ENCODE results near the gene BBIP1. TPM values are rescaled to one million over a fixed set of nuclear protein-coding genes. Genes with fewer than 3 reads are reported as not detected.

BBIP1 gene
- total and polyA plus RNA-seq, 4 donors, result 20.5 to 42.4 (median 30.6) TPM

GRCh38 chr10:110859973-110860376 lies 59.0 kb downstream of the BBIP1 start:
- no peak overlapping the region for H3K4me3 ChIP-seq
- H3K27me3 ChIP-seq (ENCODE audit: control insufficient read depth in 3 of 3, insufficient read depth in 3 of 3, low read length in 2 of 3), result no peaks in the 10 kb centered on the region
- no peaks in the 10 kb centered on the region for H3K36me3 ChIP-seq (ENCODE audit: control insufficient read depth in 4 of 4, insufficient read depth in 4 of 4, low read length in 4 of 4)
- peak in 2 of 3 donors; percentile 68 to 72 for DNase-seq
- no peak overlapping the region for H3K9ac ChIP-seq (ENCODE audit: insufficient read depth in 1 of 2, low read length in 2 of 2)
- peak; percentile 12 for ATAC-seq (ENCODE audit: insufficient read depth, low FRiP score)
- WGBS, 2 donors, result 25 to 38% methylated on average over 1 of the region's 1 CpG
- no peaks in the 10 kb centered on the region for H3K9me3 ChIP-seq (ENCODE audit: control insufficient read depth in 4 of 4, insufficient read depth in 3 of 4, low read length in 3 of 4)
- H3K27ac ChIP-seq (ENCODE audit: low read depth in 1 of 2, low read length in 1 of 2), result peak overlapping the region in 1 of 2 donors; percentile 84
- peaks cover 10 to 31% (median 25%) of the 10 kb centered on the region in 5 donors for H3K4me1 ChIP-seq (ENCODE audit: control insufficient read depth in 5 of 5, insufficient read depth in 5 of 5, low read length in 5 of 5)
- TF ChIP-seq, protein P1, sequence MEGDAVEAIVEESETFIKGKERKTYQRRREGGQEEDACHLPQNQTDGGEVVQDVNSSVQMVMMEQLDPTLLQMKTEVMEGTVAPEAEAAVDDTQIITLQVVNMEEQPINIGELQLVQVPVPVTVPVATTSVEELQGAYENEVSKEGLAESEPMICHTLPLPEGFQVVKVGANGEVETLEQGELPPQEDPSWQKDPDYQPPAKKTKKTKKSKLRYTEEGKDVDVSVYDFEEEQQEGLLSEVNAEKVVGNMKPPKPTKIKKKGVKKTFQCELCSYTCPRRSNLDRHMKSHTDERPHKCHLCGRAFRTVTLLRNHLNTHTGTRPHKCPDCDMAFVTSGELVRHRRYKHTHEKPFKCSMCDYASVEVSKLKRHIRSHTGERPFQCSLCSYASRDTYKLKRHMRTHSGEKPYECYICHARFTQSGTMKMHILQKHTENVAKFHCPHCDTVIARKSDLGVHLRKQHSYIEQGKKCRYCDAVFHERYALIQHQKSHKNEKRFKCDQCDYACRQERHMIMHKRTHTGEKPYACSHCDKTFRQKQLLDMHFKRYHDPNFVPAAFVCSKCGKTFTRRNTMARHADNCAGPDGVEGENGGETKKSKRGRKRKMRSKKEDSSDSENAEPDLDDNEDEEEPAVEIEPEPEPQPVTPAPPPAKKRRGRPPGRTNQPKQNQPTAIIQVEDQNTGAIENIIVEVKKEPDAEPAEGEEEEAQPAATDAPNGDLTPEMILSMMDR (IDR thresholded peaks at IDR 0.05; ENCODE audit: control extremely low read depth, extremely low read depth), result no peak

DNA sequence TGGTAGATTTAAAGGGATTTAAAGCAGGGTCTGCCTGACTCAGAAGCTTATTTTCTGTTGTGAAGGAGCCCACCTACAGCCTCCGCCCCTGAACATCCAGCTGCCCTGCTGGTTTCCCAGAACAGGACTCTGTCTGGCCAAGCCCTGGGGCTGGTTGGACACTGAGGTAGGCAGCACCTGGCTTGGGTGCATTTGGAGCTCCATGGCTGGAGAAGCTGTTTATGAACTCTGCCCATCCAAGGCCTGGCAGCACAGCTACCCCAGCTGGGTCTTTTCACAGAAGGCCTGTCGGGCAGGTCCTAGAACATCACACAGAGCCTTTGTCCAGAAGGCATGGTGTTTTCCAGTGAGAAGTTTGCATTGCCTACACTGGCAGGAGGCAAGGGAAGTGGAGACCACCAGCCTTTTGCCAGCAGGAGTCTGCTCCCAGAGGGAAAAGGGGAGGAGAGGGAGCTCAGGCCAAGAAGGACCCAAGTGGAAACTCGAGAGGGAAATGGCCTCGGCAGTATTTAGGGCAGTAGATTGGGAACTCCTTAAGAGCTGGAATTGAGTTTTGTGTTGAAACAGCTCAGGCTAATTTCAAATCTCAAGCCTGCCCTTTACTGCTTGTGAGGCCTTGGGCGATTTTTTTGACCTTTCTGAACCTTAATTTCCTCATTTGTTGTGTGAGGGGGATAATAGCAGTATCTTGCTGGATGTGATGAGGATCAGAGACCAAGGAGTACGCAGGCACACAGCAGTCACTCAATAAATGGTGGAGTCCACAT lies 59.6 kb downstream of the BBIP1 start:
- H3K27ac ChIP-seq (ENCODE audit: low read depth in 1 of 2, low read length in 1 of 2), result peak overlapping the region in 1 of 2 donors; percentile 84
- H3K4me1 ChIP-seq (ENCODE audit: control insufficient read depth in 5 of 5, insufficient read depth in 5 of 5, low read length in 5 of 5), result peaks cover 10 to 27% (median 23%) of the 10 kb centered on the region in 5 donors
- DNase-seq, result no peak
- no peak overlapping the region for H3K9ac ChIP-seq (ENCODE audit: insufficient read depth in 1 of 2, low read length in 2 of 2)
- no peaks in the 10 kb centered on the region for H3K36me3 ChIP-seq (ENCODE audit: control insufficient read depth in 4 of 4, insufficient read depth in 4 of 4, low read length in 4 of 4)
- no peak overlapping the region for H3K4me3 ChIP-seq
- H3K9me3 ChIP-seq (ENCODE audit: control insufficient read depth in 4 of 4, insufficient read depth in 3 of 4, low read length in 3 of 4), result no peaks in the 10 kb centered on the region
- H3K27me3 ChIP-seq (ENCODE audit: control insufficient read depth in 3 of 3, insufficient read depth in 3 of 3, low read length in 2 of 3), result no peaks in the 10 kb centered on the region
- WGBS, 2 donors, result 53 to 63% methylated on average over 6 of the region's 6 CpGs
- peak; percentile 17 for ATAC-seq (ENCODE audit: insufficient read depth, low FRiP score)
- TF ChIP-seq, protein P1 (IDR thresholded peaks at IDR 0.05; ENCODE audit: control extremely low read depth, extremely low read depth), result no peak

- Histone ChIP-seq H3K4me1 (ENCODE audit: control insufficient read depth in 5 of 5, insufficient read depth in 5 of 5, low read length in 5 of 5) (peaks cover 10 to 29% (median 23%) of the 10 kb centered on the region in 5 donors), H3K27ac (ENCODE audit: low read depth in 1 of 2, low read length in 1 of 2) (no peak overlapping the region), H3K9ac (ENCODE audit: insufficient read depth in 1 of 2, low read length in 2 of 2) (peak overlapping the region in 1 of 2 donors; percentile 25), H3K36me3 (ENCODE audit: control insufficient read depth in 4 of 4, insufficient read depth in 4 of 4, low read length in 4 of 4) (no peaks in the 10 kb centered on the region), H3K9me3 (ENCODE audit: control insufficient read depth in 4 of 4, insufficient read depth in 3 of 4, low read length in 3 of 4) (no peaks in the 10 kb centered on the region), H3K4me3 (no peak overlapping the region), H3K27me3 (ENCODE audit: control insufficient read depth in 3 of 3, insufficient read depth in 3 of 3, low read length in 2 of 3) (no peaks in the 10 kb centered on the region)
- DNase-seq, result no peak
- no peak for ATAC-seq (ENCODE audit: insufficient read depth, low FRiP score)
- 30 to 44% methylated on average over 1 of the region's 1 CpG for WGBS, 2 donors
- TF ChIP-seq, protein P1 (IDR thresholded peaks at IDR 0.05; ENCODE audit: control extremely low read depth, extremely low read depth), result no peak
Measured at GRCh38 chr10:110858297-110858934, 60.6 kb downstream of the BBIP1 start.

Data from lung (tissue), 12 donors.